ENCODE data around the gene ZHX3. TPM values are rescaled to one million over a fixed set of nuclear protein-coding genes. Genes with fewer than 3 reads are reported as not detected.
A peak's percentile ranks its signal among the peaks of the same experiment; 100 is the strongest.

ZHX3 gene
- total and polyA plus RNA-seq, 2 of the 13 experiments (the other 11 are each of a cell fraction or from before 2014, with no cell fraction given): 8.4 to 11.7 TPM

DNA sequence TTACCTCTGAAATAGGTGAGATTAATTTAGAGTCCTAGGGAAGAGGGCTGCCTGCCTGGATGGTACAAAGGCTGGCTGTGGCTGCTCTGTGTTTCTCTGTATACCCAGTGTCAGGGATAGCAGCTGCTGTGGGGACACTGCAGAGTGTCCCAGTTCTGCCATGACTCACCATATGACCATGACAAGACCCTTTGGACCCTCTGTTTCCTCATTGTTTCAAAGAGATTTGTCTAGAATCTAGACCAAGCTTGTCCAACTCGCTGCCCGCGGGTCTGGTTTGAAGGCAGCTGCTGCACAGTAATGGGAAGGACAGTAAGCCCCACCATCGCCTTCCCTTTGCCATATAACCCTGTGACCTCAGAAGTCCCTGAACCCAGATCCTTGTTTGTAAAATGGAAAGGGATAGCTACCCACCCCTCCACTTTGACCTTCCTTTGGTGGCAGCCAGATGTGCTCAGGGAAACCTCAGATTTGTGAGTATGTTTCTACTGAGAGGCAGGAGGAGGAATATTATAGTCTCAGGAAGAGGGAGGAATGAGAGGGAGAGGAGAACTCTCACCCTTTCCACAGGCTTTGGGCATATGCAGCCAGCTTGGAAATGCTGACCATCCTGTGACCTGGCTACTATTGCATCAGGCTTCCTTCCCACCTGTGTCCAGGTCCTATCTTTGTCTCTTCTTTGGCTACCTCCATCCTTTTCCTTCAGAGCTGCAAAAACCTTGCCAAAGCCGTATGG is 166.2 kb downstream of the ZHX3 start (continued):
- TF ChIP-seq ZBTB4 (CRISPR knock-in tag; IDR thresholded peaks at IDR 0.05; ENCODE audit: borderline replicate concordance) (peak; percentile 85; the same call in 1 of the 2 replicates), ATF3 (CRISPR knock-in tag; IDR thresholded peaks at IDR 0.05) (no peak; the same call in 1 of the 2 replicates), MLXIP (CRISPR knock-in tag; IDR thresholded peaks at IDR 0.05; ENCODE audit: borderline replicate concordance) (no peak), POGZ (CRISPR knock-in tag; IDR thresholded peaks at IDR 0.05) (peak; percentile 37; the same call in 1 of the 2 replicates), U2AF1 (optimal IDR thresholded peaks at IDR 0.05; ENCODE audit: low read depth, low read length) (no peak), SNAPC5 (CRISPR knock-in tag; IDR thresholded peaks at IDR 0.05; ENCODE audit: borderline replicate concordance) (no peak), BCL6 (CRISPR knock-in tag; IDR thresholded peaks at IDR 0.05) (no peak), ZNF574 (CRISPR knock-in tag; IDR thresholded peaks at IDR 0.05) (0 out of 2 replicates have a peak, but pooled peaks have one; percentile 20), ZSCAN20 (CRISPR knock-in tag; IDR thresholded peaks at IDR 0.05; ENCODE audit: borderline replicate concordance) (no peak), RBFOX2 (IDR thresholded peaks at IDR 0.05; ENCODE audit: low read depth, low read length) (no peak), ZNF17 (CRISPR knock-in tag; IDR thresholded peaks at IDR 0.05) (no peak), ZNF772 (CRISPR knock-in tag; IDR thresholded peaks at IDR 0.05) (no peak), CEBPB (IDR thresholded peaks at IDR 0.05; ENCODE audit: borderline replicate concordance, low read depth, low read length) (no peak; the same call in 1 of the 2 replicates), ZNF205 (CRISPR knock-in tag; IDR thresholded peaks at IDR 0.05) (no peak), HDAC1 (CRISPR knock-in tag; IDR thresholded peaks at IDR 0.05) (peak; percentile 42; the same call in 1 of the 2 replicates)
- TF ChIP-seq, protein P1, sequence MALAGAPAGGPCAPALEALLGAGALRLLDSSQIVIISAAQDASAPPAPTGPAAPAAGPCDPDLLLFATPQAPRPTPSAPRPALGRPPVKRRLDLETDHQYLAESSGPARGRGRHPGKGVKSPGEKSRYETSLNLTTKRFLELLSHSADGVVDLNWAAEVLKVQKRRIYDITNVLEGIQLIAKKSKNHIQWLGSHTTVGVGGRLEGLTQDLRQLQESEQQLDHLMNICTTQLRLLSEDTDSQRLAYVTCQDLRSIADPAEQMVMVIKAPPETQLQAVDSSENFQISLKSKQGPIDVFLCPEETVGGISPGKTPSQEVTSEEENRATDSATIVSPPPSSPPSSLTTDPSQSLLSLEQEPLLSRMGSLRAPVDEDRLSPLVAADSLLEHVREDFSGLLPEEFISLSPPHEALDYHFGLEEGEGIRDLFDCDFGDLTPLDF (CRISPR knock-in tag; IDR thresholded peaks at IDR 0.05): no peak
- TF ChIP-seq, protein P2, sequence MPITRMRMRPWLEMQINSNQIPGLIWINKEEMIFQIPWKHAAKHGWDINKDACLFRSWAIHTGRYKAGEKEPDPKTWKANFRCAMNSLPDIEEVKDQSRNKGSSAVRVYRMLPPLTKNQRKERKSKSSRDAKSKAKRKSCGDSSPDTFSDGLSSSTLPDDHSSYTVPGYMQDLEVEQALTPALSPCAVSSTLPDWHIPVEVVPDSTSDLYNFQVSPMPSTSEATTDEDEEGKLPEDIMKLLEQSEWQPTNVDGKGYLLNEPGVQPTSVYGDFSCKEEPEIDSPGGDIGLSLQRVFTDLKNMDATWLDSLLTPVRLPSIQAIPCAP (CRISPR knock-in tag; IDR thresholded peaks at IDR 0.05; ENCODE audit: low read depth): no peak
